OCI-LY7 (cell line): ENCODE results near the gene C22orf31.

Source experiments
- CTCF ChIP-seq: fragments of 200-600 bp; sonication (generic); conservative IDR thresholded peaks from 2 replicates; pipeline ENCODE4 v1.5.1; 2014; ENCODE audit warnings: mild to moderate bottlenecking, antibody characterized with exemption, low read length, moderate library complexity, mixed read lengths
- EZH2phosphoT487 ChIP-seq: fragments of 200-600 bp; sonication (generic); IDR thresholded peaks from 2 replicates; pipeline ENCODE4 v1.6.1; 2018; ENCODE audit warnings: low read depth, borderline replicate concordance, mild to moderate bottlenecking, mixed run types, antibody characterized with exemption, low read length, moderate library complexity, mixed read lengths

GRCh38 chr22:29031227-29032011 is 30.2 kb downstream of the C22orf31 start:
- TF ChIP-seq CTCF, result no peak
- TF ChIP-seq EZH2phosphoT487, result no peak
